T-helper 2 cell treated with Interferon-gamma antibody and Interleukin-4, amounts not matched to agents 5 μg/mL and 100 μg/mL, for 36 hours (primary cell): ENCODE data around the gene MYH14.

Experiments used
- DNase-seq: peaks from one replicate; pipeline ENCODE4 v3.0.0; 2021; ENCODE audit warnings: low spot score
- H3K27ac Mint-ChIP-seq: one replicate; pipeline ENCODE4 v1.8.0; 2021; ENCODE audit warnings: mild to moderate bottlenecking, mixed read lengths
- H3K27me3 Mint-ChIP-seq: one replicate; pipeline ENCODE4 v1.8.0; 2021; ENCODE audit warnings: low read depth, mixed read lengths
- H3K36me3 Mint-ChIP-seq: one replicate; pipeline ENCODE4 v1.8.0; 2021; ENCODE audit warnings: low read depth, mixed read lengths
- H3K4me1 Mint-ChIP-seq: one replicate; pipeline ENCODE4 v1.8.0; 2021; ENCODE audit warnings: low read depth, mixed read lengths
- H3K4me3 Mint-ChIP-seq: one replicate; pipeline ENCODE4 v1.8.0; 2022; ENCODE audit warnings: mild to moderate bottlenecking, moderate library complexity, mixed read lengths
- H3K9me3 Mint-ChIP-seq: one replicate; pipeline ENCODE4 v1.8.0; 2021; ENCODE audit warnings: mixed read lengths

Gene MYH14

DNA sequence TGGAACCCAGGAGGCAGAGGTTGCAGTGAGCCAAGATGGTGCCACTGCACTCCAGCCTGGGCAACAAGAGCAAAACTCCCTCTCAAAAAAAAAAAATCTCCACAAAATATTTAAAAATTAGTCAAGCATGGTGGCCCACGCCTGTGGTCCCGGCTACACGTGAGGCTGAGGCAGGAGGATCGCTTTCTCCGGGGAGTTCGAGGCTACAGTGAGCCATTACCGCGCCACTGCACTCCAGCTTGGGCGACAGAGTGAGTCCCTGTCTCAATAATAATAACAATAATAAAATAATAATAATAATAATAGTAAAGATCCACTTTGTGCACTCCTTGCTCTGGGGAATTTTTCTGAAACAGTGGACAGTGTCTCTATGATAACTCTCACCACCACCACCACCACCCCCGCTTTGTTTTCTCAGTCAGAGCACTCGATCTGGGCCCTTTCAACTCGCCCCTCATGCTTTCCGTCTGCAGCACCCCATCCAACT lies 153.3 kb downstream of the MYH14 start:
- Mint-ChIP-seq H3K4me1 (peaks cover 25% of the 10 kb centered on the region), H3K4me3 (peak overlapping the region; percentile 92), H3K9me3 (no peaks in the 10 kb centered on the region), H3K36me3 (peaks cover 2% of the 10 kb centered on the region), H3K27me3 (no peaks in the 10 kb centered on the region), H3K27ac (peak overlapping the region; percentile 98)
- no peak for DNase-seq

- Mint-ChIP-seq H3K9me3 (no peaks in the 10 kb centered on the region), H3K27ac (peak overlapping the region; percentile 98), H3K4me1 (peaks cover 31% of the 10 kb centered on the region), H3K36me3 (peaks cover 2% of the 10 kb centered on the region), H3K27me3 (no peaks in the 10 kb centered on the region), H3K4me3 (peak overlapping the region; percentile 92)
- peak; percentile 84 for DNase-seq
Measured at GRCh38 chr19:50357178-50358100, 154.0 kb downstream of the MYH14 start.

- Mint-ChIP-seq H3K36me3 (peaks cover 2% of the 10 kb centered on the region), H3K4me1 (peaks cover 40% of the 10 kb centered on the region), H3K4me3 (peak overlapping the region; percentile 92), H3K27me3 (no peaks in the 10 kb centered on the region), H3K27ac (peak overlapping the region; percentile 98), H3K9me3 (no peaks in the 10 kb centered on the region)
- peak; percentile 82 for DNase-seq
Measured at GRCh38 chr19:50358483-50359327, 155.3 kb downstream of the MYH14 start.

DNA sequence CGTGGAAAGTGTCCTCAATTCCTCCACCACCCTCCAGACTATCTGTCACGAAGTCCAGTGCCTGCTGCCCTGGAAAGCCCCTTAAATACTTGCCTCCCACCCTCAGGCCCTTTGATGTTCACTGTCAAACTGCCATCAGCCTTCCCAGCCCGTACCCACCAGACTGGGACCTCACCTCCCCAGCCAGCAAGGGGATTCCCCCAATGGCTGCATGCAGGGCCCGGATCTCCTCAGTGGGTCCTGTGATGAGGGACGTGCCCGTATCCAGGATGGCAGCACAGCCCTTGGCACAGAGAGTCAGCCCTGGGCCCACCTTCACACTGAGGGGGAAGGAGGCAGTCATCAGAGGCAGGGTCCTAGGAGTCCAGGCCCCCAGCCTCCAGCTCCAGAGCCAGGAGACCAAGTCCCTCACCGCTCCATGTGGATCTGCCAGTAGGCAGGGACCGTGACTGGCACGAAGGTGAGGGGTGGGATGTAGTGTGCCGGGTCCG lies 156.0 kb downstream of the MYH14 start:
- no peaks in the 10 kb centered on the region for H3K9me3 Mint-ChIP-seq
- no peaks in the 10 kb centered on the region for H3K27me3 Mint-ChIP-seq
- H3K4me3 Mint-ChIP-seq = peak overlapping the region; percentile 92
- peaks cover 2% of the 10 kb centered on the region for H3K36me3 Mint-ChIP-seq
- H3K27ac Mint-ChIP-seq = peak overlapping the region; percentile 98
- DNase-seq = no peak
- H3K4me1 Mint-ChIP-seq = peaks cover 41% of the 10 kb centered on the region
